Thyroid gland (tissue), 4 donors: Measurements from ENCODE around the gene CAPN5.

Source experiments
- POLR2A ChIP-seq, 2 donors: fragments of 450-650 bp; IDR thresholded peaks; one replicate each; pipeline ENCODE4 v1.6.1; 2017; ENCODE audit warnings: antibody characterized with exemption in 2 of 2, mild to moderate bottlenecking in 2 of 2, moderate library complexity in 1 of 2
- TF ChIP-seq, protein P1 (sequence below), 6 experiments: fragments of 200-600 bp in 3 of 6; fragments of 450-650 bp in 3 of 6; sonication (generic) in 3 of 6; IDR thresholded peaks; one replicate each; pipeline ENCODE4 v1.5.1; 2016 to 2019; ENCODE audit warnings: antibody characterized with exemption in 6 of 6, mild to moderate bottlenecking in 2 of 6, inconsistent platforms in 1 of 6, moderate library complexity in 1 of 6

DNA sequence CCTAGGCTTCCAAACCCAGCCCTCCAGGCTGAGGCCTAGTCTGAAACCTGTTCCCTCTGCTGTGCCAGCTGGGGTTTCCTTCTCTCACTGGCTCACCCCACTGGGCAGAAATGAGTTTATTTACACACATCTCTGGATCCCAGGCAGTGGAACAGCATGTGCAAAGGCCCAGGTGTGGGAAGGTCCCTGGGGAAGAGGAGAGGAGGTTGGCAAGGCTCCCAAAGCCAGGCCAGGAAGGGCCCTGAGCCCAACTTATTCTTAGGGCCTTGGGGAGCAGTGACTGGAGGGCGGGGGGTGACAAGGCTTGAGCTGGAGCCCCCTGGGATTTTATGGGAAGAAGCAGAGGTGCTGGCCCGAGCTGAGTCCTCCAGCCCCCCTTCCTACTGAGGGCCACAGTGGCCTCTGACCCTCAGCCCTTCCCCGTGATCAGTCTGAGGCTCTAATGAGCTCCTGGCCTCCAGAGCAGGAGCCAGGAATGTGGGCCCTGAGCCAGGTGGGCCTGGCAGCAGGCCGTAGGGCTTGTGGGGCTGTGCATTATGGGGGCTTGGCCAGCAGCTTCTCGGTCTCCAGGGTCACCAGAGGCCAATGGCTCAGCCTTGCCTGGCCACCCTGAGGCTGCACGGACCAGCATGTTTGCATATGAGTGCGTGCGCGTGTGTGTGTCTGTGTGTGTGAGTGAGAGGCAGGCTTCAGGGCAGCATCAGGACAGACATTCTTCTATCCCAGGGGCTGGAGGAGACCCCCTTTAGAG, 64.2 kb downstream of the CAPN5 start:
- no peak for TF ChIP-seq POLR2A (IDR thresholded peaks at IDR 0.05)
- TF ChIP-seq, protein P1, sequence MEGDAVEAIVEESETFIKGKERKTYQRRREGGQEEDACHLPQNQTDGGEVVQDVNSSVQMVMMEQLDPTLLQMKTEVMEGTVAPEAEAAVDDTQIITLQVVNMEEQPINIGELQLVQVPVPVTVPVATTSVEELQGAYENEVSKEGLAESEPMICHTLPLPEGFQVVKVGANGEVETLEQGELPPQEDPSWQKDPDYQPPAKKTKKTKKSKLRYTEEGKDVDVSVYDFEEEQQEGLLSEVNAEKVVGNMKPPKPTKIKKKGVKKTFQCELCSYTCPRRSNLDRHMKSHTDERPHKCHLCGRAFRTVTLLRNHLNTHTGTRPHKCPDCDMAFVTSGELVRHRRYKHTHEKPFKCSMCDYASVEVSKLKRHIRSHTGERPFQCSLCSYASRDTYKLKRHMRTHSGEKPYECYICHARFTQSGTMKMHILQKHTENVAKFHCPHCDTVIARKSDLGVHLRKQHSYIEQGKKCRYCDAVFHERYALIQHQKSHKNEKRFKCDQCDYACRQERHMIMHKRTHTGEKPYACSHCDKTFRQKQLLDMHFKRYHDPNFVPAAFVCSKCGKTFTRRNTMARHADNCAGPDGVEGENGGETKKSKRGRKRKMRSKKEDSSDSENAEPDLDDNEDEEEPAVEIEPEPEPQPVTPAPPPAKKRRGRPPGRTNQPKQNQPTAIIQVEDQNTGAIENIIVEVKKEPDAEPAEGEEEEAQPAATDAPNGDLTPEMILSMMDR (IDR thresholded peaks at IDR 0.05): no peak
